IPS-20b (cell line): Measurements from ENCODE around the gene C1QL1.
"Not testable (repeated sequence)": the region's sequence is repeated elsewhere in the genome, so short reads cannot be mapped to it uniquely, and the experiment has no call there.

Experiments
- H3K27ac ChIP-seq: one replicate; pipeline ENCODE4 v1.5.1; 2013; ENCODE audit warnings: low read length
- H3K27me3 ChIP-seq: 2 replicates; pipeline ENCODE4 v1.6.1; 2013; ENCODE audit warnings: mild to moderate bottlenecking, low read length, inconsistent platforms; ENCODE audit not compliant: insufficient read depth
- H3K36me3 ChIP-seq: 2 replicates; pipeline ENCODE4 v1.6.1; 2013; ENCODE audit warnings: low read depth, mild to moderate bottlenecking, inconsistent platforms, low read length, moderate library complexity; ENCODE audit not compliant: insufficient read depth
- H3K4me1 ChIP-seq: 2 replicates; pipeline ENCODE4 v1.6.1; 2013; ENCODE audit warnings: mild to moderate bottlenecking, control low read depth, inconsistent platforms, low read length, moderate library complexity; ENCODE audit not compliant: insufficient read depth
- H3K4me3 ChIP-seq: 2 replicates; pipeline ENCODE4 v1.5.1; 2013; ENCODE audit warnings: mild to moderate bottlenecking, low read length, inconsistent platforms
- H3K9ac ChIP-seq: 2 replicates; pipeline ENCODE4 v1.6.1; 2013; ENCODE audit warnings: low read depth, mild to moderate bottlenecking, inconsistent platforms, low read length, moderate library complexity
- H3K9me3 ChIP-seq: 2 replicates; pipeline ENCODE4 v1.6.1; 2013; ENCODE audit warnings: mild to moderate bottlenecking, low read depth, low read length, inconsistent platforms; ENCODE audit not compliant: insufficient read depth

Gene C1QL1

DNA sequence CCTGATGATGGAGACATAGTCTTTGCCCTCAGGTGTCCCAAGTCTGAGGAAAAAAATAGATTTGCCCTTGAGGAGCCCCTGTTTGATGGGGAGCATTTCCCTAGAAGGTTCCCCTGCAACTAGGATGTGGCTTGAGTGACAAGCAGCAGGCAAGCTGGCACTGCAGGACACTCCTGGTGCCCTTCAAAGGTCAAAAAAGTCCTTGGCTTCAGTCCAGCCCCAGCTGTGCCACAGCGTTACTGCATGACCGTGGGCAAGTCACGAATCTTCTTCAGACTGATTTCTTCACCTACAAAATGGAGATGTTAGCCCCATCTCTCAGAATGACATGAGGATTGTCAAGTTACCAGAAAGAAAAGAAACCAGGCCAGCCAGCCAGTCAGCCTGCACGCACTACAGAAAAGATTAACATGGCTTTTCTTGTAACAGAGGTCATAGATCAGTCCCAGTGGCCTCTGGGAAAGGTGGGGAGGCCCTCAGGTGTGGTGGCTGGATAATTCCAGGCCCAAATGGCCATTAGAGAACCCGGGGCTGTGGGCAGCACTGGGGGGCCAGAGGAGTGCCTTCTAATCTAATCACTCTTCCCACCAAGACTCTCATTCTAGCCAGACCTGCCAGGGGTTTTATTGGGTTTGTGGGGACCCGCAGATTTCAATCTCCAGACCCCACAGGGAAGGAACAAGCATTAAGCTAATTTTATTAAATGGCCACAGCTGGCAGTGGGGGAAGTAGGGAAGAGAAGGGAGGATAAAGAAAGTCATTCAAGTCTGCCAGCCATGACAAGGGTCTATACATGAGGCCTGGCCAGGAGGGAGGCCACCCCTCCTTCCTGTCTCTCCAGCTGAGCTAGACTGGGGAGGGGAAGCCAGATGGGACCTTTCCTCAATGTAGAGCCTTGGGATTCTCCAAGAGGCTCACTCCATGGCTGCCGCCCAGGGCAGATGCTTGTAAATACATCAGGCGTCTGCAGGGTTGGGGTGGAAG lies 10.8 kb downstream of the C1QL1 start:
- no peak overlapping the region for H3K4me3 ChIP-seq
- H3K27me3 ChIP-seq = peaks cover 21% of the 10 kb centered on the region; the same call in 1 of the 2 replicates
- no peaks in the 10 kb centered on the region for H3K36me3 ChIP-seq
- H3K4me1 ChIP-seq = no peaks in the 10 kb centered on the region
- H3K9ac ChIP-seq = no peak overlapping the region
- H3K27ac ChIP-seq = no peak overlapping the region
- no peaks in the 10 kb centered on the region for H3K9me3 ChIP-seq

DNA sequence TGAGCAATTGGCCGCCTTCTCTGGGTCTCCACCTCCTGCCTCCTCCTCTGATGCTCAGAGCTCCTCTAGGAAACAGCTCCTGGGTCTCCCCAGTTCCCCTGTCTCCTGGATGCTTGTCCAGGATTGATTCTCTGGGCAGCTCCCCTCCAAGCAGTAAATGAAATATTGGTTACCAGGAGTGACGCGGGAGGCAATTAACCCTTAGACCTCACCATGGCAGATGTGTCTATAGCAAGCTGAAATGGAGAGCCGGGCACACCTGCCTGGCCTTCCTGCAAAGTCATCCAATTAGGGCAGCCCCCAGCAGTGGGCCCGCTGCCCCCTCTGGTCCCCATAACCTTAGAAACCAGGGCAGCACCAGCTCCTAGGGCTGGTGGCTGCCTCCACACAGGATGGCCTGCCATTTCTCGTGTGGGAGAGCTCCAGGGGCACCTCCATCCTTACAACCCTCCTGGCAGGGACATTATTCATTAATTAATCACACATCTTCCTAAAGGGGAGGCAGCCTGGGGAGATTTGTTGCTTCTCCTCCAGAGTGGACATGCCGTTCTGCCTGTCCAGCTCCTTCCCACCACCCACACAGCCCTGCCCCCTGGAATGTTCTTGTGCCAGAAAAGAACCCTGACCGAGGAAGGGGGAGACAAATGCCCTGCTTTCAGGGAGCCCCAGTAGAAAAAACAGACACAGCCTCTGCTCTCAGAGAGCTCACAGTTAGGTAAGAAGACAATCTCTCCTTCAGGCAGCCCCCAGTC lies 12.3 kb downstream of the C1QL1 start:
- H3K36me3 ChIP-seq = no peaks in the 10 kb centered on the region
- H3K27ac ChIP-seq = no peak overlapping the region
- H3K27me3 ChIP-seq = peaks cover 17% of the 10 kb centered on the region; the same call in 1 of the 2 replicates
- H3K4me1 ChIP-seq = no peaks in the 10 kb centered on the region
- no peak overlapping the region for H3K9ac ChIP-seq
- H3K4me3 ChIP-seq = no peak overlapping the region
- H3K9me3 ChIP-seq = no peaks in the 10 kb centered on the region

DNA sequence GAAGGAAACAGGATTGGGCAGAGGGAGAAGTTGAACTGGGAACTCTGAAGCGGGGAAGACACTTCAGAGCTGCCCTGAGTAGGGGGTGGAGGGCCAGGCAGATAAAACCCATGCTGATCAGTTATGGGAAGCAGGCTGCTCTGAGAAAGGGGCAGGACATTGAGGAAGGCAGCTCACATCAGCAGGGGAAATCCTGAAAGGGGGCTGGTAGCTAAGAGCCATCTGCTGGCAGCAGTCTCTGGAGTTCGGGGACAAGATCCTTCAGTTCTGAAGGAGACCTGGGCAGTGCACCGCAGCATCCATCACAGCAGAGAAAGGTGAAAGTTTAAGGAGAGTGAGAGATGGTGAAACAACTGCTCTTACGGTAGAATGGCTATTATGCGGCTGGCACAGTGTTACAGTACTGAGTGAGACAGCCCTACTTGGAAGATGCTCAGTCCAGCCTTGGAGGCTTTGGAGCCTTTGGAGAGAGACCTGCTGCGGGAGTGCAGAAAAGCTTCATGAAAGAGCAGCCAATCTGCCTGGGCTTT lies 15.1 kb downstream of the C1QL1 start:
- Histone ChIP-seq H3K4me3 (no peak overlapping the region), H3K9ac (no peak overlapping the region), H3K27me3 (no peaks in the 10 kb centered on the region; the same call in 1 of the 2 replicates), H3K9me3 (no peaks in the 10 kb centered on the region), H3K36me3 (no peaks in the 10 kb centered on the region), H3K4me1 (no peaks in the 10 kb centered on the region), H3K27ac (no peak overlapping the region)

DNA sequence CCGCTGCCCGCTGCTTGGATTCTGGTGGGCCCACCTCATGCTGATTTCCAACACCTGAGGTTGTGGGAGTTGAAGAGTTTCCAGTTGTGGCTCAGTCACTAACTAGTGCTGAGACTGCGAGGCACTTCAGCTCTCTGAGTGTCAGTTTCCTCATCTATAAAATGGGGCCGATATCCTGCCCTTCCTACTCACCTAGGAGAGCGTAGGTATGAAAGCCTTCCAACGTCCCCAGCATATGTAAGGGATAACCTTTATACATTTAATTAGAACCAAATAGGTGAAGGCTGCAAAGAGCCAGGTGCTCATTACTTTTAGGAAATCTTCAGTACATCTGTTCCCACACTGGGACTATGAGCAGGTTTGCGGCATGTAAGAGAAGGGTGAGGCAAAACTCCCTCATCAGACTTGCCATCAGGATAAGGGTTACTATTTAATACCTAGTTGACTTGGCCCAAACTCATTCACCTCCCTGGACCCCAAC lies 19.7 kb downstream of the C1QL1 start:
- H3K9ac ChIP-seq = peak overlapping the region; percentile 97; the same call in 1 of the 2 replicates

DNA sequence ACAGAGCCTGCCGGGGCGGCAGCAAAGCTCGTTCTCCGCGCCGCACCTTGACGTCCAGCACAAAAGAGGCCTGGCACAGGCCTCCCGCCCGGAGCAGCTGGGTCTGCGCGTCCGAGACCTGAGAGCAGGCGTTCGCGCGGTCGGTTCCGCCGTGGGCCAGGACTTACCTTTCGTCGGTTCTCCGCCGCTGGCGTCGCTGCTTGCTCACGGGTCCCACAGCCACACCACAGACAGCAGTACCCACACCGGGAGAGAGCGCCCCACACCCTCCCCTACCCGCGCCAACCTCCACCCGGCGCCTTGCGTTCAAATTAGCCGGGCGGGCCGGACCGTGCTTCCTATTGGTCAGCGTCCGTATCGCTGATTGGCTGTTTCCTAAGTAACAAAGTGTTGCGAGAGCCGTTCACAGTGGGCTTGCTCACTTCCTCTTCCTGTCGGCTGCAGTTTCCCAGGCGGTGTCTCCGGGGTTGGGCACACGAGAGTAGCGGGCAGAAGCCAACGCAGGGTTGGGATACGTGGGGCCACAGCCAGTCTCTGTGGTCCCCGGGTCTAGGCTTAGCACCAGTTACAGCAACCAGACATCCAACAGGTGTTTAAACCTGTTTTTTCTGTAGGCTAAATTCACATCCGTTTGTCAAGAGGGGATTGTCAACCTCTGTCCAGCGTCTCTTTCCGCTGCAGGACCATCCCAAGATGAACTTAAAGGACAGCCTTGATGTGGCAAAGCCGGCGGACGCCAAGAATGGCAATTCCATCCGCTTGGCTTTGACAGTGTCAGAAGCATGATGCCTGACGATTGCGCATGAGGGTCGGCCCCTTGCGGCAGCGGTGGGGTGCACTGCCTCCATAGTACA lies 20.4 kb downstream of the C1QL1 start, which contains the start of gene KIF18B:
KIF18B (minus strand) TSS at position 313 of the 854 bp plus-strand sequence. CDS start 11,429 bp downstream, outside the sequence.
- Histone ChIP-seq H3K27me3 (no peaks in the 10 kb centered on the region; the same call in 1 of the 2 replicates), H3K9ac (peak within 1 kb of the TSS; percentile 97), H3K4me1 (0 out of 2 replicates have a peak, but pooled peaks cover 3% of the 10 kb centered on the region), H3K4me3 (peak within 1 kb of the TSS; percentile 97), H3K36me3 (peaks cover 18% of the 10 kb centered on the region; the same call in 1 of the 2 replicates), H3K27ac (peak within 1 kb of the TSS; percentile 53), H3K9me3 (no peaks in the 10 kb centered on the region)

More for the DNA sequence above, 19.7 kb downstream of the C1QL1 start:
- peak overlapping the region; percentile 97 for H3K4me3 ChIP-seq
- peaks cover 18% of the 10 kb centered on the region; the same call in 1 of the 2 replicates for H3K36me3 ChIP-seq
- H3K27ac ChIP-seq = no peak overlapping the region
- H3K9me3 ChIP-seq = no peaks in the 10 kb centered on the region
- 0 out of 2 replicates have a peak, but pooled peaks cover 3% of the 10 kb centered on the region for H3K4me1 ChIP-seq
- no peaks in the 10 kb centered on the region; the same call in 1 of the 2 replicates for H3K27me3 ChIP-seq

GRCh38 chr17:44945652-44946051 lies 22.5 kb downstream of the C1QL1 start:
- Histone ChIP-seq H3K36me3 (peaks cover 22% of the 10 kb centered on the region), H3K4me3 (peak overlapping the region; percentile 97; the same call in 1 of the 2 replicates)
- H3K27ac ChIP-seq, H3K9me3 ChIP-seq, H3K27me3 ChIP-seq, H3K4me1 ChIP-seq, H3K9ac ChIP-seq: not testable (repeated sequence)

GRCh38 chr17:44942456-44942855 lies 25.6 kb downstream of the C1QL1 start:
- Histone ChIP-seq H3K9me3 (no peaks in the 10 kb centered on the region), H3K27me3 (no peaks in the 10 kb centered on the region), H3K36me3 (peaks cover 26% of the 10 kb centered on the region), H3K27ac (no peak overlapping the region), H3K9ac (no peak overlapping the region), H3K4me3 (no peak overlapping the region), H3K4me1 (0 out of 2 replicates have a peak, but pooled peaks cover 3% of the 10 kb centered on the region)

DNA sequence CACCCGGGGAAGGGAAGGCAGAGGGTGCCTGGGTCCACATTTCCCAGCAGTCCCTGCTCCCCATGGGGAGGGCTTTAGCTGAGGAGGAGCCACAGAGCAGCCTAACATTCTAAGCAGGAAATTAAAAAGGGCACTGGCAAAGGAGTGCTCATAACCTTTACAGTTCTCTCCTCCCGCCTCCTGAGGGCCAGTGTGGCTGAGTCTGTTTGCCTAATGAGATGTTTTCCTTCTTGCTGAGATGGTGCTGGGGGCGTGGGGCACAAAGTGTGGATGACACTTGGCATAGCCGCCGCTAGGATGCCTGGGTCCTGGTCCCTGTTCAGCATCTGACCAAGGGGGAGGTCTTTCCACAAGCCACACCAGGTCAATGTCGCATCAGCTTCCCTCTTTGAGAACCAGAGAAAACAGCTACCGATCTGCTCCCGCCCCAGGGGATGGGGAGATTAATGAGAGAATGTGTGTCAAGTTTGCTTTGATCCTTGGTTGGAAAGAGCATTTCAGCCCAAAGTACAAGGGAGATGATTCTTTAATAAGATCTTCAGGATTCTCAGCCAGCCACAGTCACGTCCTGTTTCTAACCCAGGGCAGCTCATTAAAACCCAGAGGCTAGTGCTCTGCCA lies 26.3 kb downstream of the C1QL1 start:
- no peak overlapping the region for H3K9ac ChIP-seq
- no peak overlapping the region for H3K4me3 ChIP-seq
- H3K27ac ChIP-seq = no peak overlapping the region
- no peaks in the 10 kb centered on the region for H3K27me3 ChIP-seq
- 0 out of 2 replicates have a peak, but pooled peaks cover 3% of the 10 kb centered on the region for H3K4me1 ChIP-seq
- no peaks in the 10 kb centered on the region for H3K9me3 ChIP-seq
- H3K36me3 ChIP-seq = peaks cover 30% of the 10 kb centered on the region

DNA sequence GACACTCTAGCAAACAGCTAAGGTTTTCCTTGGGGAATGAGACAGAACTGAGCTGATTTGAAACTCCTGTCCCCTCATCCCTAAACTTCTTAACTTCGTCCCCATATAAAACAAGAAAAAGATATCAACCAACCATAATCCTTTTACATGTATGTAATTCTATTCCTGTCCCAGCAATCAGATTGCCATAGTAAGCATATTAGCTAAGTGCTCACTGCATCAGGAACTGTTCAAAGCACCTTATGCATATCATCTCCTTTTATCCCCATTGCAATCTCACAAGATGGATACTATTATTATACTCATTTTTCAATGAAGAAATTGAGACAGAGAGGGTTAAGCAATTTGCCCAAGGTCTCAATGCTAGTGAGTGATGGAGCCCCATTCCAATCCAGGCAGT lies 27.3 kb downstream of the C1QL1 start:
- Histone ChIP-seq H3K27me3 (no peaks in the 10 kb centered on the region), H3K27ac (no peak overlapping the region), H3K9me3 (no peaks in the 10 kb centered on the region), H3K9ac (no peak overlapping the region), H3K4me3 (no peak overlapping the region), H3K4me1 (no peaks in the 10 kb centered on the region), H3K36me3 (peaks cover 35% of the 10 kb centered on the region)

DNA sequence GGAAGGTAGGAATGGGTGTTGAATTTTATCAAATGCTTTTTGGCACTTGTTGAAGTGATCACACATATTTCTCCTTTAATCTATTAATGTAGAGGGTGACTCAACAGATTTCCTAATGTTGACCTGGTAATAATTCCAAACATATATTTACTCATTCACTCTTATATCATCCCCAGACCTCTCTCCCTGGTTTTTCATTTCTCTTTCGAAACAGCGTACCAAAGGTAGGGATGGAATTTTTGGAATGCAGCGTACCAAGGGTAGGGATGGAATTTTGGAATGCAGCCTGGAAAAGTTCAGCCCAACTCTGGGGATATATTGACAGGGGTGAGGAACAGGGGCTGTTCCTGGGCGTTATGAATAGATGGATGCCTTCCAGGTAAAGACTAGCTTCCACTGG lies 27.8 kb downstream of the C1QL1 start:
- H3K27ac ChIP-seq = no peak overlapping the region
- H3K36me3 ChIP-seq = peaks cover 38% of the 10 kb centered on the region
- no peaks in the 10 kb centered on the region for H3K27me3 ChIP-seq
- no peaks in the 10 kb centered on the region for H3K4me1 ChIP-seq
- H3K9ac ChIP-seq = no peak overlapping the region
- H3K9me3 ChIP-seq = no peaks in the 10 kb centered on the region
- H3K4me3 ChIP-seq = no peak overlapping the region
